HG03558 (cell line): ENCODE results near the gene MBNL2.

Source experiments
- ATAC-seq: cut with Tn5 transposase; IDR thresholded peaks from one replicate; pipeline ENCODE4 v1.9.1; 2021; ENCODE audit warnings: moderate number of reproducible peaks; ENCODE audit not compliant: unreplicated experiment; ENCODE audit errors: extremely low read depth

Gene MBNL2

DNA sequence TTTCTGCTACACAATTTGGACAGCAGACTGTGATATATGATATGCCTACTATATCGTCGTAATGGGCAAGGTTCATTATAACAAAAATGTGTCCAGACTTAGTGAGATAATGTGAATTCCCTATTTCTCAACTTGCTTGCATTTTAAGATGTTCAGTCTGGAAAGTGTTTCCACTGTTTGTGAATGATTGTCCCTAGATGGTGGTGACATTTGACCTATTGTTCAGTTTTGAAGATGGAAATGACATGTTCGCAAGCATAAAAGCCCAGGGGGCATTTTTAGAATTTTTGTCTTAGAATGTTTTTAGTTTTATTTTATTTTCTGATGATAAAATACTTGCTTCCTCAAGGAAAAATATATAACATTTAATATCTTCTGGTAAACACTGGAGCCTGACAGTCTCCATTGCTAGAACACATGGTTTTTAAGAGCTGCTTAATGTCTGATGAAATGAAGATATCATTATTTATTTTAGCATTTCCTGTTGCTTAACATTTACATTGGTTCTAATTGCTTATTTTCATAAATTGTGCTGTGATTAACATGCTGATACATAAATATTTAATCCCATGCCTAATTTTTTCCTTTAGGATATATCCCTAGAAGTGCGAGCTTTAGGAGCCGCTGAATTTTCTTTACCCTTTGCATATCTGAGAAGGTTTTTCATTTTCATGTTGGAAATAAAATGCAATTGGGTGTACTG is 27.1 kb downstream of the MBNL2 start:
- no peak for ATAC-seq

DNA sequence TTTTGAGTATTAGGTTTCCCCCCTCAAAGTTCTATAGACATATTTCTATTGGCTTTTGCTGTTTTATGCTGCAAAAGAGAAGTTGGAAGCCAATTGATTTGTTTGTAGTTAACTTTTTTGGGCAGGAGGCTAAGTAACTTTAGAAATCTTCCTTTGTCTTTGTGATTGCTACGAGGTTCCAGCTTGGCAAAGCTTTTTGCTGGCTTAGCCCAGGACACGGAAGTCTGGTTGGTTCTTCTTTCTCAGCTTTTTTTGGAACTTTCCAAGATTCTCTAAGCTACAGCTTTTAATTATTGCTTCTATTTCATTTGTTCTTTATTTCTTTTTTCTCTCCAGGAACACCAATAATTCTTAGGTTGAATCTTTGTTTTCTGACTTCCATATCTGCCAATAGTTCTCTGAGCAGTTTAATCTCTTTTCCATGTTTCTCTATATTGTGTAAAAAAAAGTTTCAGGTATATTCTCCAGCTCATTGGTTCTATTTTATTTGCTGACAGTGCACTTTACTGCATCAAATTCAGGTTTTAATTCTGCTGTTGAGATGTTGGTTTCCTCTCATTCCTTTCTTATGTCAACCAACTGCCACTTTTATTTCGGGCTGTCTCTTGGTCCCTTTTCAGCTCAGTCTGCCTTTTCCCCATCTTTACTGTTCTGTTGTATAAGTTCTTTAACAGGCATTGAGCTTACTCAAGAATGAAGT is 27.8 kb downstream of the MBNL2 start:
- ATAC-seq = no peak

DNA sequence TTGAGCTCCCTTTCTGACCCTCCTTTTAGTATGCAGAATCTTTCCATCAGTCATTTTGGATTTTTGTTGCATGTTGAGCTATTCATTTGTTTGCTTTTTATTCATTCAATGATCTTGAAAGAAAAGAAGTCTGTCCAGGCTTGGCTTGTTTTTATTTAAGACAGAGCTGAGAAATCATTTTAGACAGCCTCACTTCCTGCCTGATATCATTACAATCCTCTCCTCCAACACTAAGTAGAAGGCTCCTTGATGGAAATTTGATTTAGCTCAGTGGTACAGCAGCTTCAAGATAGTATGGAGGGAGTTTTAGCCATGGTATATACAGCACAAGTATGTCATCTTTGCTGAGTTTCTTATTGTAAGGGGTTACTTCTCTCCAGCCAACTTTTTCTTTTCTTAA is 28.4 kb downstream of the MBNL2 start:
- ATAC-seq = no peak

DNA sequence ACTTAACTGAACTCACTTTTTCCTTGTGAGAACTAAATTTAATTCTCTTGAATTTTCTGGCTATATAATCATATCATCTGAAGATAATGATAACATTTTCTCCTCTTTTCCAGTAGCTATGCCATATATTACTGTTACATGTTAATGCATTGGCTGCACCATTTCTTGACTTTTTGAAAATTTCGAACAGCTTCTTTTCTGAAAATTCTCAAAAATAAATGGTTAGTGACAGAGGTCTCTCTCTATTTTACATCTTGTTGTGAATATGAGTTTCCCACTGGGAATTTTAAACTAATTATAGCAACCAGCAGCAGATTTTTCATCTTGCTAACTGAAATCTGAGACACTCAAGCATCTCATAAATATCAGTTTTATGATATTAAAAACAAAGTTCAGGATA is 30.6 kb downstream of the MBNL2 start:
- ATAC-seq = no peak

DNA sequence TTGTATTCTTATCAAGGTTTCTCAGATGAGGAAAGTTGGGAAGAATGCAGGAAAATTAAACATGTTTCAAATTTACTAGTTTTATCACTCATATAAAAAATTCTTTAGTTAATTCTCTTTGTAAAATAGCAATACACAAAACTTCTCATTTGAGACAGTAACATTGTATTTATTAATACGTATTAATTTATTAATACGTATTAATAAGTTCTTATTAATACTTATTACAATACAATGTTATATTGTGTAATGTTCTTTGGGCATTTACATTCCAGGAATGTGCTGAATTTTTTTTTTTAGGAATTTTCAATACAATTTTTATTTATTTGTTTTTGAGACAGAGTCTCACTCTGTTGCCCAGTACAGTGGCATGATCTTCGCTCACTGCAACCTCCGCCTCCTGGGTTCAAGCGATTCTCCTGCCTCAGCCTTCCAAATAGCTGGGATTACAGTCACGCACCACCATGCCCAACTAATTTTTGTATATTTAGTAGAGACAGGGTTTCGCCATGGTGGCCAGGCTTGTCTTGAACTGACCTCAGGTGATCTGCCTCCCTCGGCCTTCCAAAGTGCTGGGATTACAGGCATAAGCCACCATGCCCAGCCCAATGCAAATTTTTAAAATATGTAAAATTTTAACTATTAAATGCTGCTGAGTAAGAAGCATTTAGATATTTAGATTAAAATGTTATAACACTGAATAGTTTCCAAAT is 31.6 kb downstream of the MBNL2 start:
- no peak for ATAC-seq

DNA sequence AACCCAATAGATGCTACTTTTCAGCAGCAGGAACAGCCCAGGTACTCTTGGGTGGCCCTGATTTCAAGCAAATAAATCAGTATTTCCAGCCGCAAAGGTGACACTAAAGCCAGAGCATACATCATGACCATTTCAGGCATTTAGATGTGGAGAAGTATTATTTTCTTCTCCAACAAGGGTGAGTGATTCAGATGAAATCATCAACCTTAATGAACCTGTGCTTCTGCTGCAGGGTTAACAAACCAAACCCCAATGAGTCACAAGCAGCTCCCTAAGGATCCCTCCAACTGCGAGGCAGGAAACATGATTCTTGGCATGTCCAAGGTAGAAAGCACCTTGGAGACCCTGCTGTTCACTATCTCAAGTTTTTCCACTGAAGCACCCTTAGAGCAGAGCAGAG is 32.7 kb downstream of the MBNL2 start:
- no peak for ATAC-seq

DNA sequence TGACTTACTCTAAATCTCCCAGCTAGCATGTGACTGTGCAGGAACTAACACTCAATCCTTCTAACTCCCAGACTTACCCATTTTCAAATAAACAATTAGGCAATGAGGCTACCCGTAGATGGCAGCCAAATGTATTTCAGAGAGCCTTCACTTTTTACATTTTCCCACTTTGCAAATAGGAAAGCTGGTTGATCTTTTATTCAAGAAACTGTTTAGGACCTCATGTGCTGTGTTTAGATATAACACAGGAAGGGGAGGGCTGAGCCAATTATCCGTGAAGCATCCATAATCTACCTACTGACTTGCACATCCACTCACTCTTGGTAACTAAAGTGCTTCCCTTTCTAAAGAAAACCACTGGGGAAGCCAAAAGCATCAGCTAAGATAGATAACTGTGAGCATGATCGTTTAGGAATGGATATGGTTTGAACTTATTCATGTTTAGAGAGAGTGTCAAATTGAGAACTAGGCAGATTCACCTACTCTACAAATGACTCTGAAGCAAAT is 33.4 kb downstream of the MBNL2 start:
- no peak for ATAC-seq

DNA sequence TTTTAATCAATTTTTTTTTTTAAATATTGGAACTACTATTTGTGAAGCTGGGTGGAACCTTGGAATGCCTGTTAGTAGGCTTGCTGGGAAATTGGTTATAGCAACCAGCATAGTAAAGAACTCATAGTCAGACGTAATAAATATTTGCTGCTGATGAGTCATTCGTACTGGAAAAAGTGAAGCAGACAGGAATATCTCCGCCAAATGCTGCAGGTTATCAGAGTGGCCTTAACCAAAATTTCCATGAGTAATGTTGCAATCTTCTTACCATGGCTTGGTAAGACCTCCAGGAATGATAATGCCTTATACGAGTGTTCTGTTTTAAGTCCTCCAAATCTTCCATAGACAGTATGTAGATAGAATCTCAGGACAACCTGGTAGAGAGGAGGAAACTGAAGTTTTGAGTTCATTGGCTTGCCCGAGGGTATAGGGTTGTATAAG is 34.2 kb downstream of the MBNL2 start:
- ATAC-seq = no peak

DNA sequence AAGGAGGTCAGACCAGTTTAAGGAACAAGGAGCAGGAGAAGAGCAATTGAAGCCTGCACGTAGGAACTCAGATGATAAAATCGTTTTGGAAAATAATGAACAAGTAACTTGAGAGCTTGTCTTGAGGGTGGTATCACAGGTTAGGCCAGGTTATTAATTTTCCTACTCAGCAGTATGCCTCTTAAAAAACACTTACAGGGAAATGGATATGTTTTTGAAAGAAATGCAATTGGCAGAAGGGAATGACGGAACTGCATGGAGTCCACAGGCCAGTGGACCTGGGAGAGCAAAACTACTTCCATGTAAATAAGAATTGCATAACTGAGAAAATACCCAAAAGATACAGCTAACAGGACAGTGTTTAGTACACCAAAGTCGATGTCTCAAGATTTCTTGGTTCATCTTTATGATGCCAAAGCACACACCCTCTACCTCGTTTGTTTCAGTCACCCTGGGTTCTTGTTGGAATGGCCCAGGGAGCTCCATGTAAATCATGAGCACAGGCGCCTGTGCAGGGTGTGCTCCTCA is 35.2 kb downstream of the MBNL2 start:
- no peak for ATAC-seq

DNA sequence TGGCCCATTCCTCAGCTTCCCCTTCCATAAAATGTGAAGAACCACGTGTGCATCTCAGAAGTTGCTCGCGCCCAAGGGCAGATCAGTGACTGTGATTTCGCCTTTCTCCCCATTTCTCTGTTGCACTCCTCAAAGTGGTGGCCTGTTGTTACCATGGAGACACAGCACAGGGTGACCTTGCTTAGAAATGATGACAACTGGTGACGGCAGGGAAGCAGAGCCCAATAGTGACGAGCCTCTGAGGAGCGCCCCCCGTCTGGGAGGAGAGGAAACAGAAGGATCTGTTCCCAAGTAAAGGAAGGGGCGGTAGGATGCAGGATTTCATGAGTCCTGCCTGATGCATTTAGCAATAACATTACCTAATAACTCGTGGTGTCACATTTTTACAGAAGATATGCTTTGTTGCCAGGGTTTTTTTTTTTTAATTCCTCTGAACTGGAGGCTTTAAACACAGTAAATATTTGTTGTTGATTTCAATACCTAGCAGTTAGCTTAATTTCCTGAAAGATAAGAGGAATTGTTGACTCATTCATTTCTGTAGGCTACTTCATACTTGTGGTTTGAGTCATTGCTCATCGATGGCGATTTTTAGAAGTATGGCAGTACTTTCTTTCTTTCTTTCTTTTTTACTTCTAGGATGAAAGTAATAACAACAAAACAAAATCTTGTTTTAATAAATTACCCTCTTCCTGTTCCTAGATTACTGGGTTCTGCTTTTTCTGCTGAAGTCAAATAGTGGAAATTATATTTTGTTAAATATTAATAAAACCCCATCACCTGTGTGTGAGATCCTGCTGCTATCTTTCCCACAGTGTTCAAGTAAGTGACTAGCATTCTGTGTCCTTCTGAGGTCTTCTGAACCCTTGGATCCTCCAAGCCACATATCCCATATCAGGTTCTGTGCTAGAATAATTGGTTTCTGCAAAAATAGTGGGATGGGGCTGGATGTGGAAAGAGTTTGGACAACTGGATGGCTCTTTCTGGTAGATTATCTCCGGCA is 36.0 kb downstream of the MBNL2 start:
- peak; percentile 69 for ATAC-seq

DNA sequence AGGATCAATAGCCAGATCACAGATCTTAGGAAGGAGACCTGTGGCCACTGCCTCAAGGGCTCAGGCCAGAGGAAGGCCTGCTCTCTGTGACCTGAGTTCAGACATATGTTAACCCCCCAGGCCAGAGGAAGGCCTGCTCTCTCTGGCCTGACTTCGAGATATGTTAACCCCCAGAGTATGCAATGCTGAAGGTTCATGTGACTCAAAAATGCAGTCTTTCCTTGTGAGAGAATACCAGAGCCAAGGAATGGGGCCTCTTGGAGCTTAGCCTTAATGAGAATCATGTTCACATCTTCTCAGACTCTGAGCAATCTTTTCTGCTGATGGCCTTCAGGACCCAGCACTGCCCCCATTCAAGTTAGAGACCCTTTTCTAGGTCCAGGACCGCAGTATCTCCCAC is 36.7 kb downstream of the MBNL2 start:
- no peak for ATAC-seq

DNA sequence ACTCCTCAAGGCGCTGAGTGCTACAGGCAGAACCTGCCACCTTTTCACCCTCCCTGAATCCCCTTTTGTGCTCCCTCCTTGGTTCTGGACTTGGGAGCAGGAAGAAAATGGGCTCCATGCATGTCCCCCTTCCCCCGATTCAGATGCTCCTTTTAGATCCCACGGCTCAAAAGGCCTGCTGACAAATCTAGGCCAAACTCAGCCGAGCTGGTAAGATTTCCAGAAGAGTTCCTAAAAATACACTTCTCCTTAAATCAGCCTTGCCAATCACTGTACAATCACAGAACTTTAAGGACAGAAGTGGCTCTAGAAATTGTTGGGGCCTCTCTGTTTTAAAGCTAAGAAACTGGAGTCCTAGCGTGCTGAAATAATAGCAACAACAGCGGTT is 37.3 kb downstream of the MBNL2 start:
- no peak for ATAC-seq

DNA sequence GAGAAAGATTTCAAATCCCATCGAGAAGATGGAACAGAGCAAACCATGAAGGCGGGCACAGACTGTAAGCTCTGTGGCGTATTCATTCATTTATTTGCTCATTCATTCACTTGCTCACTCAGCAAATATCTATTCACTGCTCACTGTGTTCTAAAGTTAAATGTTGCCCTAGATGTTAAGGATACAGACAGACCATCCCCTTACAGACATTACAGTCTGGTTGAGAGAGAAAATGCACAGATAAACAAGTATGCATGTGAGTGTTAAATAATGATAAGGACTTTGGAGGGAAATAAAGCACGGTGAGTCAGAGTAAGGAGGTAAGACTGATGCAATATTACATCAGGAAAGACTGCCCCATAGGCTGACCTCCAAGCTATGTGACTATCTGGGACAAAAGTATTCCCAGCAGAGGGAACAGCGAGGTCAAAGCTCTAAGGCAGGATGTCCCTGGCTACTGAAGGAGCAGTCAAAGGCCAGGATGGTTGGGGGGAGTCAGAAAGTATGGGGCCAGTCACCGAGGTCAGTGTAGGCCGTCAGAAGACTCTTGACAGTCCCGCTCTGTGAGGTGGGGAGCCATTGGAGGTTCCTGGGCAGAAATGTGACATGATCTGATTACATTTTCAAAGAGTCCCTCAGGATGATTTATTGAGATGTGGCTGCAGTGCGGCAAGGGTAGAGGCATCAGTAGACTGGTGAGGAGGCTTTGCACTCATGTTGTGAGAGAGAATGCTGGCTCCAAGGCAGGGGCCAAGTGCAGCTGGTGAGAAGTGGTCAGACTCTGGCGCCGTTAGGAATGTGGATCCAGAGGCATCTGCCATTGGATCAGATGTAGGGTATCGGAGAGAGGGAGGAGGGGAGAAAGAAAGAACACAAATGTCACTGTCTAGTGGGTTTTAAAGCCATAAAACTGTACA is 37.9 kb downstream of the MBNL2 start:
- ATAC-seq = no peak

DNA sequence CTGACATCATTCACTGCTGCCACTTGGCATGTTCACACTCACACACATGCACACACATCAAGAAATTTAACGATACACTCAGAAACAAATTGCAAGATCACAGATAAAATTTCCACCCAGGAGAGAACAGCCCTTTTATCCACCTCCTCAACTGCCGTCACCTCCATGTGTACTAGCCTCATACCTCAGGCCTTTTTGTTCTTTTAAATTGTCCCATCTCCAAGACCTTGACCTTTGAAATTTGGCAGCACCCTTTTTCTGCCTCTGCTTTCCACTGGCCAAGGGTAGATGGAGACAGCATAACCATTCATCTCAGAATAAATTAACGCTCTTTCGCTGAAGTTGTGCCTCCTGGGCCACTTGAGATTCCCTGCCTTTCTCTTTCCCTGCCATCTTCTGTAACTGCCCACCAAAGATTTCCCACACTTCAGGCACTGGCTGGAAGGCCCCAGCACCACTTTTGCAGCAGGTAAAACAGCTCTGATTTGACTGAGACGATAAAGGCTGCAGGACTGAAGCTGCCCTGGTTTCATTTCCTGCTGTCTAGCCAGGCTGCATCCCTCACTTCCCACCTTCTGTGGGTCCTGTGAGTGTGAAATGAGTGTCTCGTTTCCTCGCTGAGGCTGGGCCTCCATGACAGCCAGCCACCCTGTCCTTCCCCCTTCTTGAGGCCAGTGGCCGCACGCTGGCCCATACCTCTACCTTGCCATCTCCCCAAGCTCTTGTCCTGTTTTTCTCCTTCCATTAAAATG is 39.3 kb downstream of the MBNL2 start:
- peak; percentile 34 for ATAC-seq

DNA sequence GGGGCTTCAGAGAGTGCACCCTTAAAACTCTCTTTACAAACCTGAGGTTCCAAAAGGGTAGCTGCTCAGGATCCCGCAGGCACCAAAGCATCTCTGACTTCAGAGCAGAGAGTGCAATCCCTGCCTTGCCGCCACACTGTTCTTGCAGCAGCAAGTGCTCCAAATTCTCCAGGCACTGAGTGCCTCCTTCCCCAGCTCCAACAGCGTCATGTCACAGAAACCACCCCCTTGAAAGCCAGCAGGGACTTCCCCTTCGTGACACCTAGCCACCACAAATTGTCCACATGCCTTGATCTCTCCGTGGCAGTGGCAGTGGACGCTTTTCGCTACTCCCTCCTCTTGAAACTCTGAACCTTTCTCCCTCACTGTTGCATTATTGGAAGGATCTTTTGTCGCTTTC is 39.9 kb downstream of the MBNL2 start:
- ATAC-seq = no peak

DNA sequence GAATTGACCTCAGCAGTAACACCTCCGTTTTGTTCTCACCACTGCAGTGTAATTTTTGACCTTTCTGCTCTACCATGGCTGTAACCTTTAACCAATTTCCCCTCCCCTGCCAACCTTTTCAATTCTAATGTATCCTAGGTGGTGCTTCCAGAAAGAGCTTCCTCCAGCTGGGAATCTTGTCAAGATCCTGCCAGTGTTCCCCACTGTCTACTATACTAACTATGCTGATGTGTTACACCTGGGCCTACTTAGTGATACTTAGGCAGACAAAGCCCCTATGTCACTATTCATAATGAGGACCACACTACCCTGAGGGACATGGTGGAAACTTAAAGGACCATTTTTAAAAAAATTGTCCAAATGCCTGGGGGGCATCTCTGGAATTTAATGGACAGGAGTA is 41.0 kb downstream of the MBNL2 start:
- no peak for ATAC-seq

DNA sequence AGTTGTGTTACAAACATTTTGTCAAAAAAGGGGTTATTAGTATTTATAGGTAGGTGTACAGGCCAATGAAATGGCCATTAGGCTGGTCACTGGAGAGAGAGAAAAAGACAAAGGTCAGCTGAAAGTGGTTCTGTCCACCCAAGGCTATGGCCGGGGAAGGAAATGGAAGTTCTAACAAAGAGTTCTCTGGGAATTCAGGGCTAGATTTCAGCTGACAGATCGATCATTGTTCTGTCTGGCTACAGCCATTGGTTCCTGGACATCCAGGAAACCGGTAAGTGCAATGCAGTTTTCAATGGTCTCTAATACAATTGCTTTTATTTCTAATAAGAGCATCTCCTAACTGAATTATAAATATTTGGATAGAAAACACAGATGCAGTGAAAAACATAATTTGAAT is 42.5 kb downstream of the MBNL2 start:
- ATAC-seq = no peak

DNA sequence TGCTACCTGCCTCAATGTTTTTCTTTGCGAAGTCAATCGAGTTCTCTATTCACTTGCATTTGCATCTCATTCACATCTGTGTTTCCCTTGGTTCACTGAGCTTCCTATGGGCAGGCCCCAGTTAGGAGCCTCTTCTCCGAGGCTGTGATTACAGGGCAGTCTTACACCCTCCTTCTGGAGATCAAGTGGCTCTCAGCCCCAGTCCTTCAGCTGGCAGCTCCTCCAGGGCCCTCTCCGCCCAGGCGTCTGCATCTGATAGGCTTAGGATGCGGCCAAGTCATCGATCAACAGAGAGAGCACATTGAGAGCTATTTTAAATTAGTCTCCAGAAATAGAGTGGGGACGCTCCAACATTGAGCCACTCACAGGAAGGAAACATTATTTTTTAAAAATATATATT is 44.2 kb downstream of the MBNL2 start:
- no peak for ATAC-seq
